ENCODE results near the gene AGMO. TPM values are rescaled to one million over a fixed set of nuclear protein-coding genes. Genes with fewer than 3 reads are reported as not detected.
A peak's percentile ranks its signal among the peaks of the same experiment; 100 is the strongest.

The AGMO gene
- total RNA-seq, 1 experiment from 2014 or later, result 0.77 TPM

DNA sequence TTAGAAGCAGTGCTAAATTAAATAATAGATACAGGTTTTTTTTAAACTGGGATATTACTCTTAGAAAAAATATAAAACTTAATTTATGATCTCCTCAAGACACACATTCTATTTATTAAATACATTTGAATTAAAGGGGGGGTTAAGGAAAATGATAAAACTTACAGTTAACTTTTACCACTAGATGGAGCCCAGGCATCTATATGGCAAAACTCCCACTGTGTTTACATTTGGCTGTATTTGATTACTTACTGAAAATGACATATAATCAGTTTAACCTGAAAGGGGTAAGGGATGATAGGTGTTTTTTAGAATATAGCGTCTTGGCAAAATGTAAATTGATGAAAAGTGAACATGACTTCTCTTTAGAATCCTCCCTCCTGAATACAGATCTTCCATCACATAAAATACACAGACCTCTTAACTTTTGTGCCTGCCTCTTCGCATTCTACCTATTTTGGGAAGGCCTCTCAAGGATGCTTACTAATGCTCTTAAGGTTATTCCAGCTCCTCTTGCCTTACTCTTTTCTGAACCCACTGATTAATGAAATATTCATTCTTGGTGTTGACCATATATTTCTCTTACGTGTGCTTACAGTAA is 235.7 kb downstream of the AGMO start (continued):
- TF ChIP-seq, protein P1, sequence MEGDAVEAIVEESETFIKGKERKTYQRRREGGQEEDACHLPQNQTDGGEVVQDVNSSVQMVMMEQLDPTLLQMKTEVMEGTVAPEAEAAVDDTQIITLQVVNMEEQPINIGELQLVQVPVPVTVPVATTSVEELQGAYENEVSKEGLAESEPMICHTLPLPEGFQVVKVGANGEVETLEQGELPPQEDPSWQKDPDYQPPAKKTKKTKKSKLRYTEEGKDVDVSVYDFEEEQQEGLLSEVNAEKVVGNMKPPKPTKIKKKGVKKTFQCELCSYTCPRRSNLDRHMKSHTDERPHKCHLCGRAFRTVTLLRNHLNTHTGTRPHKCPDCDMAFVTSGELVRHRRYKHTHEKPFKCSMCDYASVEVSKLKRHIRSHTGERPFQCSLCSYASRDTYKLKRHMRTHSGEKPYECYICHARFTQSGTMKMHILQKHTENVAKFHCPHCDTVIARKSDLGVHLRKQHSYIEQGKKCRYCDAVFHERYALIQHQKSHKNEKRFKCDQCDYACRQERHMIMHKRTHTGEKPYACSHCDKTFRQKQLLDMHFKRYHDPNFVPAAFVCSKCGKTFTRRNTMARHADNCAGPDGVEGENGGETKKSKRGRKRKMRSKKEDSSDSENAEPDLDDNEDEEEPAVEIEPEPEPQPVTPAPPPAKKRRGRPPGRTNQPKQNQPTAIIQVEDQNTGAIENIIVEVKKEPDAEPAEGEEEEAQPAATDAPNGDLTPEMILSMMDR (IDR thresholded peaks at IDR 0.05), result peak; percentile 9; the same call in 1 of the 2 replicates
- TF ChIP-seq, protein P2, sequence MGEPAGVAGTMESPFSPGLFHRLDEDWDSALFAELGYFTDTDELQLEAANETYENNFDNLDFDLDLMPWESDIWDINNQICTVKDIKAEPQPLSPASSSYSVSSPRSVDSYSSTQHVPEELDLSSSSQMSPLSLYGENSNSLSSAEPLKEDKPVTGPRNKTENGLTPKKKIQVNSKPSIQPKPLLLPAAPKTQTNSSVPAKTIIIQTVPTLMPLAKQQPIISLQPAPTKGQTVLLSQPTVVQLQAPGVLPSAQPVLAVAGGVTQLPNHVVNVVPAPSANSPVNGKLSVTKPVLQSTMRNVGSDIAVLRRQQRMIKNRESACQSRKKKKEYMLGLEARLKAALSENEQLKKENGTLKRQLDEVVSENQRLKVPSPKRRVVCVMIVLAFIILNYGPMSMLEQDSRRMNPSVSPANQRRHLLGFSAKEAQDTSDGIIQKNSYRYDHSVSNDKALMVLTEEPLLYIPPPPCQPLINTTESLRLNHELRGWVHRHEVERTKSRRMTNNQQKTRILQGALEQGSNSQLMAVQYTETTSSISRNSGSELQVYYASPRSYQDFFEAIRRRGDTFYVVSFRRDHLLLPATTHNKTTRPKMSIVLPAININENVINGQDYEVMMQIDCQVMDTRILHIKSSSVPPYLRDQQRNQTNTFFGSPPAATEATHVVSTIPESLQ (CRISPR knock-in tag; IDR thresholded peaks at IDR 0.05), result no peak
- TF ChIP-seq, protein P3, sequence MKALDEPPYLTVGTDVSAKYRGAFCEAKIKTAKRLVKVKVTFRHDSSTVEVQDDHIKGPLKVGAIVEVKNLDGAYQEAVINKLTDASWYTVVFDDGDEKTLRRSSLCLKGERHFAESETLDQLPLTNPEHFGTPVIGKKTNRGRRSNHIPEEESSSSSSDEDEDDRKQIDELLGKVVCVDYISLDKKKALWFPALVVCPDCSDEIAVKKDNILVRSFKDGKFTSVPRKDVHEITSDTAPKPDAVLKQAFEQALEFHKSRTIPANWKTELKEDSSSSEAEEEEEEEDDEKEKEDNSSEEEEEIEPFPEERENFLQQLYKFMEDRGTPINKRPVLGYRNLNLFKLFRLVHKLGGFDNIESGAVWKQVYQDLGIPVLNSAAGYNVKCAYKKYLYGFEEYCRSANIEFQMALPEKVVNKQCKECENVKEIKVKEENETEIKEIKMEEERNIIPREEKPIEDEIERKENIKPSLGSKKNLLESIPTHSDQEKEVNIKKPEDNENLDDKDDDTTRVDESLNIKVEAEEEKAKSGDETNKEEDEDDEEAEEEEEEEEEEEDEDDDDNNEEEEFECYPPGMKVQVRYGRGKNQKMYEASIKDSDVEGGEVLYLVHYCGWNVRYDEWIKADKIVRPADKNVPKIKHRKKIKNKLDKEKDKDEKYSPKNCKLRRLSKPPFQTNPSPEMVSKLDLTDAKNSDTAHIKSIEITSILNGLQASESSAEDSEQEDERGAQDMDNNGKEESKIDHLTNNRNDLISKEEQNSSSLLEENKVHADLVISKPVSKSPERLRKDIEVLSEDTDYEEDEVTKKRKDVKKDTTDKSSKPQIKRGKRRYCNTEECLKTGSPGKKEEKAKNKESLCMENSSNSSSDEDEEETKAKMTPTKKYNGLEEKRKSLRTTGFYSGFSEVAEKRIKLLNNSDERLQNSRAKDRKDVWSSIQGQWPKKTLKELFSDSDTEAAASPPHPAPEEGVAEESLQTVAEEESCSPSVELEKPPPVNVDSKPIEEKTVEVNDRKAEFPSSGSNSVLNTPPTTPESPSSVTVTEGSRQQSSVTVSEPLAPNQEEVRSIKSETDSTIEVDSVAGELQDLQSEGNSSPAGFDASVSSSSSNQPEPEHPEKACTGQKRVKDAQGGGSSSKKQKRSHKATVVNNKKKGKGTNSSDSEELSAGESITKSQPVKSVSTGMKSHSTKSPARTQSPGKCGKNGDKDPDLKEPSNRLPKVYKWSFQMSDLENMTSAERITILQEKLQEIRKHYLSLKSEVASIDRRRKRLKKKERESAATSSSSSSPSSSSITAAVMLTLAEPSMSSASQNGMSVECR (CRISPR knock-in tag; IDR thresholded peaks at IDR 0.05; ENCODE audit: borderline replicate concordance), result no peak
- no peak for TF ChIP-seq ZNF423 (CRISPR knock-in tag; IDR thresholded peaks at IDR 0.05)
- TF ChIP-seq TEAD4 (CRISPR knock-in tag; IDR thresholded peaks at IDR 0.05), result no peak

DNA sequence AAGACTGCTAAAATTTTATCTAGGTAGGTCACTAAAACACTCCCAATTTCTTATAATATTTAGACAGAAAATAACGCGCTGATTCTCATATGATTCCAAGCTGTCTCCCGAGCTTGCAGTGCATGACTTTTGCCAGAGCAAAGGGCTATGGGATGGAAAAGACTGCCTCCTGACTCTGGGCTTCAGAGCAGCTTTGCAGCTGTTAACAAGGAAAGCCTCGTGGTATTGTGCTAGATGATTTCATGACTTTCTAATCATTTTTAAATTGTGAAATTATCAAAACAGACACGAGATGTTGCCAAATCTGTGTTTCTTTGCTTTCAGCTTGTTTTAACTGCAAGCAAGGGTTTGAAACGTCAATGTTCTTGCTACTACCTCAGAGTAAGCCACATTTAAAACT is 238.3 kb downstream of the AGMO start:
- Mint-ChIP-seq H3K4me1 (peaks cover 4% of the 10 kb centered on the region; the same call in 1 of the 2 replicates), H3K36me3 (0 out of 2 replicates have a peak, but pooled peaks cover 7% of the 10 kb centered on the region), H3K27me3 (ENCODE audit: low read depth) (no peaks in the 10 kb centered on the region), H3K27ac (no peak overlapping the region), H3K9me3 (peaks cover 8% of the 10 kb centered on the region), H3K4me3 (no peak overlapping the region)
- no peak for TF ChIP-seq JUN (CRISPR knock-in tag; IDR thresholded peaks at IDR 0.05)
- TF ChIP-seq, protein P4, sequence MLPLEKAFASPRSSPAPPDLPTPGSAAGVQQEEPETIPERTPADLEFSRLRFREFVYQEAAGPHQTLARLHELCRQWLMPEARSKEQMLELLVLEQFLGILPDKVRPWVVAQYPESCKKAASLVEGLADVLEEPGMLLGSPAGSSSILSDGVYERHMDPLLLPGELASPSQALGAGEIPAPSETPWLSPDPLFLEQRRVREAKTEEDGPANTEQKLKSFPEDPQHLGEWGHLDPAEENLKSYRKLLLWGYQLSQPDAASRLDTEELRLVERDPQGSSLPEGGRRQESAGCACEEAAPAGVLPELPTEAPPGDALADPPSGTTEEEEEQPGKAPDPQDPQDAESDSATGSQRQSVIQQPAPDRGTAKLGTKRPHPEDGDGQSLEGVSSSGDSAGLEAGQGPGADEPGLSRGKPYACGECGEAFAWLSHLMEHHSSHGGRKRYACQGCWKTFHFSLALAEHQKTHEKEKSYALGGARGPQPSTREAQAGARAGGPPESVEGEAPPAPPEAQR (CRISPR knock-in tag; IDR thresholded peaks at IDR 0.05), result no peak
- no peak for TF ChIP-seq CBFB (CRISPR knock-in tag; IDR thresholded peaks at IDR 0.05; ENCODE audit: low read depth)
- TF ChIP-seq, protein P5, sequence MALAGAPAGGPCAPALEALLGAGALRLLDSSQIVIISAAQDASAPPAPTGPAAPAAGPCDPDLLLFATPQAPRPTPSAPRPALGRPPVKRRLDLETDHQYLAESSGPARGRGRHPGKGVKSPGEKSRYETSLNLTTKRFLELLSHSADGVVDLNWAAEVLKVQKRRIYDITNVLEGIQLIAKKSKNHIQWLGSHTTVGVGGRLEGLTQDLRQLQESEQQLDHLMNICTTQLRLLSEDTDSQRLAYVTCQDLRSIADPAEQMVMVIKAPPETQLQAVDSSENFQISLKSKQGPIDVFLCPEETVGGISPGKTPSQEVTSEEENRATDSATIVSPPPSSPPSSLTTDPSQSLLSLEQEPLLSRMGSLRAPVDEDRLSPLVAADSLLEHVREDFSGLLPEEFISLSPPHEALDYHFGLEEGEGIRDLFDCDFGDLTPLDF (CRISPR knock-in tag; IDR thresholded peaks at IDR 0.05), result no peak
- TF ChIP-seq, protein P6, sequence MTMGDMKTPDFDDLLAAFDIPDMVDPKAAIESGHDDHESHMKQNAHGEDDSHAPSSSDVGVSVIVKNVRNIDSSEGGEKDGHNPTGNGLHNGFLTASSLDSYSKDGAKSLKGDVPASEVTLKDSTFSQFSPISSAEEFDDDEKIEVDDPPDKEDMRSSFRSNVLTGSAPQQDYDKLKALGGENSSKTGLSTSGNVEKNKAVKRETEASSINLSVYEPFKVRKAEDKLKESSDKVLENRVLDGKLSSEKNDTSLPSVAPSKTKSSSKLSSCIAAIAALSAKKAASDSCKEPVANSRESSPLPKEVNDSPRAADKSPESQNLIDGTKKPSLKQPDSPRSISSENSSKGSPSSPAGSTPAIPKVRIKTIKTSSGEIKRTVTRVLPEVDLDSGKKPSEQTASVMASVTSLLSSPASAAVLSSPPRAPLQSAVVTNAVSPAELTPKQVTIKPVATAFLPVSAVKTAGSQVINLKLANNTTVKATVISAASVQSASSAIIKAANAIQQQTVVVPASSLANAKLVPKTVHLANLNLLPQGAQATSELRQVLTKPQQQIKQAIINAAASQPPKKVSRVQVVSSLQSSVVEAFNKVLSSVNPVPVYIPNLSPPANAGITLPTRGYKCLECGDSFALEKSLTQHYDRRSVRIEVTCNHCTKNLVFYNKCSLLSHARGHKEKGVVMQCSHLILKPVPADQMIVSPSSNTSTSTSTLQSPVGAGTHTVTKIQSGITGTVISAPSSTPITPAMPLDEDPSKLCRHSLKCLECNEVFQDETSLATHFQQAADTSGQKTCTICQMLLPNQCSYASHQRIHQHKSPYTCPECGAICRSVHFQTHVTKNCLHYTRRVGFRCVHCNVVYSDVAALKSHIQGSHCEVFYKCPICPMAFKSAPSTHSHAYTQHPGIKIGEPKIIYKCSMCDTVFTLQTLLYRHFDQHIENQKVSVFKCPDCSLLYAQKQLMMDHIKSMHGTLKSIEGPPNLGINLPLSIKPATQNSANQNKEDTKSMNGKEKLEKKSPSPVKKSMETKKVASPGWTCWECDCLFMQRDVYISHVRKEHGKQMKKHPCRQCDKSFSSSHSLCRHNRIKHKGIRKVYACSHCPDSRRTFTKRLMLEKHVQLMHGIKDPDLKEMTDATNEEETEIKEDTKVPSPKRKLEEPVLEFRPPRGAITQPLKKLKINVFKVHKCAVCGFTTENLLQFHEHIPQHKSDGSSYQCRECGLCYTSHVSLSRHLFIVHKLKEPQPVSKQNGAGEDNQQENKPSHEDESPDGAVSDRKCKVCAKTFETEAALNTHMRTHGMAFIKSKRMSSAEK (CRISPR knock-in tag; IDR thresholded peaks at IDR 0.05; ENCODE audit: borderline replicate concordance), result no peak
- TF ChIP-seq, protein P7, sequence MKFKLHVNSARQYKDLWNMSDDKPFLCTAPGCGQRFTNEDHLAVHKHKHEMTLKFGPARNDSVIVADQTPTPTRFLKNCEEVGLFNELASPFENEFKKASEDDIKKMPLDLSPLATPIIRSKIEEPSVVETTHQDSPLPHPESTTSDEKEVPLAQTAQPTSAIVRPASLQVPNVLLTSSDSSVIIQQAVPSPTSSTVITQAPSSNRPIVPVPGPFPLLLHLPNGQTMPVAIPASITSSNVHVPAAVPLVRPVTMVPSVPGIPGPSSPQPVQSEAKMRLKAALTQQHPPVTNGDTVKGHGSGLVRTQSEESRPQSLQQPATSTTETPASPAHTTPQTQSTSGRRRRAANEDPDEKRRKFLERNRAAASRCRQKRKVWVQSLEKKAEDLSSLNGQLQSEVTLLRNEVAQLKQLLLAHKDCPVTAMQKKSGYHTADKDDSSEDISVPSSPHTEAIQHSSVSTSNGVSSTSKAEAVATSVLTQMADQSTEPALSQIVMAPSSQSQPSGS (CRISPR knock-in tag; IDR thresholded peaks at IDR 0.05; ENCODE audit: borderline replicate concordance, low read depth), result no peak
- no peak for TF ChIP-seq NFATC4 (CRISPR knock-in tag; IDR thresholded peaks at IDR 0.05)
- no peak for TF ChIP-seq TP53 (CRISPR knock-in tag; IDR thresholded peaks at IDR 0.05)
- TF ChIP-seq SMAD3 (CRISPR knock-in tag; IDR thresholded peaks at IDR 0.05; ENCODE audit: borderline replicate concordance), result no peak
- POLR2A ChIA-PET, result no interaction called here
- DNase-seq (ENCODE audit: low spot score) (no peak), ATAC-seq (no peak)
- CTCF ChIA-PET, result no interaction called here
